Neural progenitor cell (in vitro differentiated cells): ENCODE measurements around the gene LEO1. TPM values are rescaled to one million over a fixed set of nuclear protein-coding genes. Genes with fewer than 3 reads are reported as not detected.
"Not testable (repeated sequence)": the region's sequence is repeated elsewhere in the genome, so short reads cannot be mapped to it uniquely, and the experiment has no call there.

Experiments
- DNase-seq: peaks from one replicate; pipeline ENCODE4 v3.0.0-alpha.2; 2016; ENCODE audit warnings: low spot score
- H2AFZ ChIP-seq: fragments of 200-600 bp; sonication (generic); replicated peaks from 2 replicates; pipeline ENCODE4 v1.6.1; 2016; ENCODE audit warnings: antibody characterized with exemption
- H3F3A ChIP-seq: fragments of 200-600 bp; sonication (generic); 2 replicates; pipeline ENCODE4 v1.6.1; 2016; ENCODE audit warnings: antibody characterized with exemption, low read depth
- H3K27ac ChIP-seq: fragments of 200-600 bp; sonication (generic); 2 replicates; pipeline ENCODE4 v1.5.1; 2016; ENCODE audit warnings: mild to moderate bottlenecking
- H3K27me3 ChIP-seq: fragments of 200-600 bp; sonication (generic); 2 replicates; pipeline ENCODE4 v1.6.1; 2016; ENCODE audit warnings: mild to moderate bottlenecking, moderate library complexity
- H3K36me3 ChIP-seq: fragments of 200-600 bp; sonication (generic); 2 replicates; pipeline ENCODE4 v1.5.1; 2016
- H3K4me1 ChIP-seq: fragments of 200-600 bp; sonication (generic); 2 replicates; pipeline ENCODE4 v1.6.1; 2016; ENCODE audit warnings: mixed run types
- H3K4me2 ChIP-seq: fragments of 200-600 bp; sonication (generic); 2 replicates; pipeline ENCODE4 v1.6.1; 2016
- H3K4me3 ChIP-seq: fragments of 200-600 bp; sonication (generic); 2 replicates; pipeline ENCODE4 v1.5.1; 2016
- H3K79me2 ChIP-seq: fragments of 200-600 bp; sonication (generic); 2 replicates; pipeline ENCODE4 v1.6.1; 2016; ENCODE audit warnings: low read depth
- H3K9ac ChIP-seq: fragments of 200-600 bp; sonication (generic); 2 replicates; pipeline ENCODE4 v1.6.1; 2016
- H3K9me3 ChIP-seq: fragments of 200-600 bp; sonication (generic); 2 replicates; pipeline ENCODE4 v1.5.1; 2016; ENCODE audit warnings: low read depth
- H4K20me1 ChIP-seq: fragments of 200-600 bp; sonication (generic); 2 replicates; pipeline ENCODE4 v1.6.1; 2016; ENCODE audit warnings: low read depth
- H3K27ac Mint-ChIP-seq: 3 replicates; pipeline ENCODE4 v1.8.0; 2021; ENCODE audit warnings: mixed read lengths
- H3K27me3 Mint-ChIP-seq: 2 replicates; pipeline ENCODE4 v1.8.0; 2022; ENCODE audit warnings: low read depth, mild to moderate bottlenecking, inconsistent platforms, moderate library complexity, mixed read lengths; ENCODE audit not compliant: insufficient read depth
- H3K36me3 Mint-ChIP-seq: 3 replicates; pipeline ENCODE4 v1.8.0; 2021; ENCODE audit warnings: mixed read lengths
- H3K4me1 Mint-ChIP-seq: 3 replicates; pipeline ENCODE4 v1.8.0; 2021; ENCODE audit warnings: mixed read lengths
- H3K4me3 Mint-ChIP-seq: 3 replicates; pipeline ENCODE4 v1.8.0; 2021; ENCODE audit warnings: mild to moderate bottlenecking, moderate library complexity, mixed read lengths
- H3K9me3 Mint-ChIP-seq: 3 replicates; pipeline ENCODE4 v1.8.0; 2020; ENCODE audit warnings: mixed read lengths
- EZH2 ChIP-seq: fragments of 200-600 bp; sonication (generic); IDR thresholded peaks from 2 replicates; pipeline ENCODE4 v1.6.1; 2017; ENCODE audit warnings: antibody characterized with exemption, mild to moderate bottlenecking, moderate library complexity
- EZH2phosphoT487 ChIP-seq: fragments of 200-600 bp; sonication (generic); IDR thresholded peaks from 2 replicates; pipeline ENCODE4 v1.6.1; 2017; ENCODE audit warnings: antibody characterized with exemption
- total RNA-seq: library from RNA; depleted of rRNA; stranded (reverse); fragments of >200 nt; gene quantifications from 2 replicates; pipeline ENCODE4 v1.2.3, GENCODE V29; 2015; ENCODE audit warnings: low replicate concordance
- TF ChIP-seq, protein P1 (sequence below): fragments of 200-600 bp; sonication (generic); IDR thresholded peaks from 2 replicates; pipeline ENCODE4 v1.5.1; 2017; ENCODE audit warnings: antibody characterized with exemption, mild to moderate bottlenecking

LEO1 gene
- total RNA-seq, 1 donor from 2014 or later: 43.9 TPM

- Histone ChIP-seq H3K4me2 (no peak overlapping the region), H3K36me3 (no peaks in the 10 kb centered on the region), H3K9me3 (no peaks in the 10 kb centered on the region), H3K9ac (no peak overlapping the region), H3F3A (no peaks in the 10 kb centered on the region), H3K4me1 (no peaks in the 10 kb centered on the region), H3K27ac (no peak overlapping the region), H3K4me3 (no peak overlapping the region), H3K79me2 (no peaks in the 10 kb centered on the region), H2AFZ (no peak overlapping the region), H3K27me3 (no peaks in the 10 kb centered on the region), H4K20me1 (no peaks in the 10 kb centered on the region)
- Mint-ChIP-seq H3K27ac (no peak overlapping the region), H3K36me3 (no peaks in the 10 kb centered on the region), H3K27me3 (peaks cover 3% of the 10 kb centered on the region), H3K9me3 (peaks cover 4% of the 10 kb centered on the region), H3K4me1 (no peaks in the 10 kb centered on the region), H3K4me3 (no peak overlapping the region)
- DNase-seq: no peak
- TF ChIP-seq, protein P1, sequence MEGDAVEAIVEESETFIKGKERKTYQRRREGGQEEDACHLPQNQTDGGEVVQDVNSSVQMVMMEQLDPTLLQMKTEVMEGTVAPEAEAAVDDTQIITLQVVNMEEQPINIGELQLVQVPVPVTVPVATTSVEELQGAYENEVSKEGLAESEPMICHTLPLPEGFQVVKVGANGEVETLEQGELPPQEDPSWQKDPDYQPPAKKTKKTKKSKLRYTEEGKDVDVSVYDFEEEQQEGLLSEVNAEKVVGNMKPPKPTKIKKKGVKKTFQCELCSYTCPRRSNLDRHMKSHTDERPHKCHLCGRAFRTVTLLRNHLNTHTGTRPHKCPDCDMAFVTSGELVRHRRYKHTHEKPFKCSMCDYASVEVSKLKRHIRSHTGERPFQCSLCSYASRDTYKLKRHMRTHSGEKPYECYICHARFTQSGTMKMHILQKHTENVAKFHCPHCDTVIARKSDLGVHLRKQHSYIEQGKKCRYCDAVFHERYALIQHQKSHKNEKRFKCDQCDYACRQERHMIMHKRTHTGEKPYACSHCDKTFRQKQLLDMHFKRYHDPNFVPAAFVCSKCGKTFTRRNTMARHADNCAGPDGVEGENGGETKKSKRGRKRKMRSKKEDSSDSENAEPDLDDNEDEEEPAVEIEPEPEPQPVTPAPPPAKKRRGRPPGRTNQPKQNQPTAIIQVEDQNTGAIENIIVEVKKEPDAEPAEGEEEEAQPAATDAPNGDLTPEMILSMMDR: no peak
- no peak for TF ChIP-seq EZH2
- TF ChIP-seq EZH2phosphoT487: no peak
Observed at GRCh38 chr15:52005748-52006701, 34.4 kb upstream of the LEO1 start.

DNA sequence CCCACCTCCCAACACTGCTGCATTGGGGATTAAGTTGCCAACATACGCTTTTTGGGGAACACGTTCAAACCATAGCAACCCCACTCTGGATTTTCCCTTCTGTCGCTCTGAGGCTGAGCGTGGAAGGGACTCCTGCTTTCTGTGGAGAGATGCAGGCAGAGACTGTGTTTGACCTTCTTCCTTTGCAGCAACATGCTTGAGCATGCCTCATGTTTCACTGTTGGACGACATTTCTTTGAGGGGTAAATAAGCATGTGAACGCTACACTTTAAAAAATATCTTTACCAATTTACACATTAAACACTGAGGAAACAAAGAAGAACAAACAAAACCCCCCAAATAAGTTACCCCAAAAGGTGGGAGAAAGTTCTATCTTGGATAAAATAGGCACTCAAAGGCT lies 33.2 kb upstream of the LEO1 start:
- Histone ChIP-seq H3K4me3 (no peak overlapping the region), H2AFZ (no peak overlapping the region), H3K79me2 (no peaks in the 10 kb centered on the region), H3K9me3 (no peaks in the 10 kb centered on the region), H3K4me2 (no peak overlapping the region), H3K9ac (no peak overlapping the region), H3K36me3 (no peaks in the 10 kb centered on the region), H4K20me1 (no peaks in the 10 kb centered on the region), H3K27ac (no peak overlapping the region), H3K4me1 (no peaks in the 10 kb centered on the region), H3F3A (no peaks in the 10 kb centered on the region), H3K27me3 (no peaks in the 10 kb centered on the region)
- no peak overlapping the region for H3K4me3 Mint-ChIP-seq
- H3K4me1 Mint-ChIP-seq: no peaks in the 10 kb centered on the region
- TF ChIP-seq EZH2phosphoT487: no peak
- TF ChIP-seq, protein P1: no peak
- no peak for TF ChIP-seq EZH2
- peaks cover 4% of the 10 kb centered on the region for H3K9me3 Mint-ChIP-seq
- peaks cover 3% of the 10 kb centered on the region for H3K27me3 Mint-ChIP-seq
- H3K36me3 Mint-ChIP-seq: no peaks in the 10 kb centered on the region
- no peak overlapping the region for H3K27ac Mint-ChIP-seq
- no peak for DNase-seq

- no peak for TF ChIP-seq EZH2phosphoT487
- TF ChIP-seq, protein P1: no peak
- TF ChIP-seq EZH2: no peak
Observed at GRCh38 chr15:52003710-52004109, 32.1 kb upstream of the LEO1 start.

GRCh38 chr15:52003089-52003488 lies 31.5 kb upstream of the LEO1 start:
- not testable (repeated sequence) for H4K20me1 ChIP-seq, H3K36me3 Mint-ChIP-seq, H3K4me1 Mint-ChIP-seq, H3K4me3 ChIP-seq, H3K27me3 ChIP-seq, H3K27ac ChIP-seq, H3F3A ChIP-seq, H3K9me3 ChIP-seq, H3K27me3 Mint-ChIP-seq, H2AFZ ChIP-seq, H3K9ac ChIP-seq, H3K27ac Mint-ChIP-seq, DNase-seq, H3K4me2 ChIP-seq, H3K4me3 Mint-ChIP-seq, H3K79me2 ChIP-seq, H3K9me3 Mint-ChIP-seq, H3K36me3 ChIP-seq, H3K4me1 ChIP-seq

More at GRCh38 chr15:52003710-52004109, 32.1 kb upstream of the LEO1 start:
- Histone ChIP-seq H2AFZ (no peak overlapping the region), H4K20me1 (no peaks in the 10 kb centered on the region), H3K27me3 (no peaks in the 10 kb centered on the region), H3F3A (no peaks in the 10 kb centered on the region), H3K4me3 (no peak overlapping the region), H3K4me2 (no peak overlapping the region), H3K79me2 (no peaks in the 10 kb centered on the region), H3K4me1 (no peaks in the 10 kb centered on the region), H3K36me3 (no peaks in the 10 kb centered on the region), H3K9ac (no peak overlapping the region), H3K9me3 (no peaks in the 10 kb centered on the region), H3K27ac (no peak overlapping the region)
- peaks cover 4% of the 10 kb centered on the region for H3K9me3 Mint-ChIP-seq
- H3K4me3 Mint-ChIP-seq: no peak overlapping the region
- no peaks in the 10 kb centered on the region for H3K36me3 Mint-ChIP-seq
- H3K4me1 Mint-ChIP-seq: no peaks in the 10 kb centered on the region
- DNase-seq: no peak
- H3K27ac Mint-ChIP-seq: no peak overlapping the region
- peaks cover 3% of the 10 kb centered on the region for H3K27me3 Mint-ChIP-seq
